ENCODE data around the gene SIRPA. TPM values are rescaled to one million over a fixed set of nuclear protein-coding genes. Genes with fewer than 3 reads are reported as not detected.

The SIRPA gene
- total RNA-seq, 1 donor from 2014 or later = 8.9 TPM

GRCh38 chr20:1894471-1894950 lies 696 bp upstream of the SIRPA start:
- Histone ChIP-seq H3K36me3 (ENCODE audit: control insufficient read depth in 3 of 3, insufficient read depth in 3 of 3, low read length in 3 of 3) (no peaks in the 10 kb centered on the region), H3K27me3 (ENCODE audit: control insufficient read depth in 3 of 3, insufficient read depth in 3 of 3, low read length in 3 of 3) (no peaks in the 10 kb centered on the region), H3K4me1 (ENCODE audit: control insufficient read depth in 3 of 3, insufficient read depth in 3 of 3, low read length in 3 of 3) (peaks cover 18 to 45% (median 20%) of the 10 kb centered on the region in 3 donors), H3K9ac (ENCODE audit: low read depth in 1 of 3, low read length in 3 of 3) (peak overlapping the region in 2 of 3 donors; percentile 72 to 77), H3K4me3 (ENCODE audit: low read length in 3 of 3) (peak overlapping the region; percentile 30 to 69 (median 68)), H3K9me3 (ENCODE audit: control insufficient read depth in 3 of 3, low read length in 3 of 3) (no peaks in the 10 kb centered on the region), H3K27ac (ENCODE audit: low read depth, low read length) (peak overlapping the region; percentile 40)

- H3K27ac ChIP-seq (ENCODE audit: low read depth, low read length) = peak overlapping the region; percentile 70
- H3K9me3 ChIP-seq (ENCODE audit: control insufficient read depth in 3 of 3, low read length in 3 of 3) = no peaks in the 10 kb centered on the region
- H3K4me1 ChIP-seq (ENCODE audit: control insufficient read depth in 3 of 3, insufficient read depth in 3 of 3, low read length in 3 of 3) = peaks cover 24 to 42% (median 28%) of the 10 kb centered on the region in 3 donors
- H3K36me3 ChIP-seq (ENCODE audit: control insufficient read depth in 3 of 3, insufficient read depth in 3 of 3, low read length in 3 of 3) = peaks cover 0 to 3% (median 0%) of the 10 kb centered on the region in 3 donors
- peak overlapping the region; percentile 70 to 77 (median 77) for H3K9ac ChIP-seq (ENCODE audit: low read depth in 1 of 3, low read length in 3 of 3)
- peak overlapping the region; percentile 68 to 81 (median 69) for H3K4me3 ChIP-seq (ENCODE audit: low read length in 3 of 3)
- H3K27me3 ChIP-seq (ENCODE audit: control insufficient read depth in 3 of 3, insufficient read depth in 3 of 3, low read length in 3 of 3) = no peaks in the 10 kb centered on the region
Measured at GRCh38 chr20:1895674-1896483, 672 bp downstream of the SIRPA start.

DNA sequence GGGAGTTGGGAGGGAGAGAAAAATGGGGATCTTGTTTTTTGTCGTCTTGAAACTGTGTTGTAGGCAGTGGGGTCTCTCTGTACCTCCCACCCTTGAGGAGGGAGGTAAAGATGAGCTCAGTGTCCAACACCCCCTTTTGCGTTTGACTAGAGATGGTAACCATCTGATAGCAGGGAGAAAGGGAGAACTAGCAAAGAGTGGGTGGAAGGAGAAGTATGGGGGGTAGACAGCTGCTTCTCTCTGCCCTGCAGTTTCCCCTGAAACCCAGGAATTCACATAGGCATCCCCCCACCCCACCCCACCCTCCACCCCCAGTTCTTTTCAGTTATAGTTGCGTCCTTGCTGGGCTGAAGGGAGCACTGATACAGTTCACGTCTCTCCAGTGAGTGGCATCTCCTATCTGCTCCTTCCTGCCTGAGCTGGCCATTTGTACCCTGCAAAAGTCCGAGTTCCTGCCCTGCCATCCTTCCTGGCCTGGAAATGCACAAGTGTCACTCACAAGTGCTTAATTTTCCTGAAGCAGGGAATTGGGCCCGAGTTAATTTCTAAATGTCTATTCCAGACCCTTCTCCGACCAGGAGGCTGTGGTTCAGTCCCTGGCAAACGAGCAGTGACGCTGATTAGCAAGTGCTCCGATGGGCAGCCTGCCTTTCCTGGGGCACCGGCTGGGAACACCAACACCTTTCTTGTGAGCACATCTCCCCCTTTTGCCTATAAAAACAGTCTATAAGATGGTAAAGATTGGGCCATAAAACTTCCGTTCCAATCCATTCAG lies 1.5 kb downstream of the SIRPA start:
- H3K4me1 ChIP-seq (ENCODE audit: control insufficient read depth in 3 of 3, insufficient read depth in 3 of 3, low read length in 3 of 3) = peaks cover 24 to 42% (median 28%) of the 10 kb centered on the region in 3 donors
- H3K27ac ChIP-seq (ENCODE audit: low read depth, low read length) = peak overlapping the region; percentile 17
- no peaks in the 10 kb centered on the region for H3K9me3 ChIP-seq (ENCODE audit: control insufficient read depth in 3 of 3, low read length in 3 of 3)
- H3K27me3 ChIP-seq (ENCODE audit: control insufficient read depth in 3 of 3, insufficient read depth in 3 of 3, low read length in 3 of 3) = no peaks in the 10 kb centered on the region
- H3K9ac ChIP-seq (ENCODE audit: low read depth in 1 of 3, low read length in 3 of 3) = no peak overlapping the region
- peaks cover 0 to 3% (median 0%) of the 10 kb centered on the region in 3 donors for H3K36me3 ChIP-seq (ENCODE audit: control insufficient read depth in 3 of 3, insufficient read depth in 3 of 3, low read length in 3 of 3)
- peak overlapping the region in 1 of 3 donors; percentile 32 for H3K4me3 ChIP-seq (ENCODE audit: low read length in 3 of 3)

GRCh38 chr20:1897541-1897940 lies 2.3 kb downstream of the SIRPA start:
- Histone ChIP-seq H3K9me3 (ENCODE audit: control insufficient read depth in 3 of 3, low read length in 3 of 3) (no peaks in the 10 kb centered on the region), H3K27me3 (ENCODE audit: control insufficient read depth in 3 of 3, insufficient read depth in 3 of 3, low read length in 3 of 3) (no peaks in the 10 kb centered on the region), H3K36me3 (ENCODE audit: control insufficient read depth in 3 of 3, insufficient read depth in 3 of 3, low read length in 3 of 3) (peaks cover 0 to 3% (median 0%) of the 10 kb centered on the region in 3 donors), H3K4me3 (ENCODE audit: low read length in 3 of 3) (no peak overlapping the region), H3K9ac (ENCODE audit: low read depth in 1 of 3, low read length in 3 of 3) (no peak overlapping the region), H3K4me1 (ENCODE audit: control insufficient read depth in 3 of 3, insufficient read depth in 3 of 3, low read length in 3 of 3) (peaks cover 24 to 42% (median 28%) of the 10 kb centered on the region in 3 donors), H3K27ac (ENCODE audit: low read depth, low read length) (peak overlapping the region; percentile 73)

DNA sequence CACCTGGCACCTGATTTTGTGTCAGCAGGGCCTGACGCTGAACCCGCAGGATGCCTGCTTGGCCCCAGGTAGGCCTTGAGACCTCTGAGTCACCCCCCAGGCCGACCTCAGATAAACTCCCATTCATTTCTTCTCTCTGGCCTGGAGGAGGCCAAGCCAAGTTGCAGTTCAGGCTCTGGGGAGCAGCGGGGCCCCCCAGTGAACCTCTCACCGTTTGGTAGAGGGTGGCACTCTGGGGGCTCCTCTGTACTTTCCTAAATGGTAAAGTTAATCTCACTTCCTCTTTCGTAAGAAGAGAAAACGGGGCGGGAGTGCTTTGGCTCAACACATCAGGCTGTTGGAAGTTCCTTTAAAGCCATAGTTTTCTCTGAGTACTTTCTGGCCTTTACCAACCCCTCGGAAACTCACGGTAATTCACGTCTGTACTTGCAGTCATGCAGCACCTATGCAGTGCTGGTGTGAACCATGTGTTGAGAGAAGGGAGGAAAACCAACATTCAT lies 2.8 kb downstream of the SIRPA start:
- peak overlapping the region; percentile 73 for H3K27ac ChIP-seq (ENCODE audit: low read depth, low read length)
- H3K36me3 ChIP-seq (ENCODE audit: control insufficient read depth in 3 of 3, insufficient read depth in 3 of 3, low read length in 3 of 3) = peaks cover 0 to 3% (median 0%) of the 10 kb centered on the region in 3 donors
- no peak overlapping the region for H3K4me3 ChIP-seq (ENCODE audit: low read length in 3 of 3)
- peaks cover 24 to 38% (median 27%) of the 10 kb centered on the region in 3 donors for H3K4me1 ChIP-seq (ENCODE audit: control insufficient read depth in 3 of 3, insufficient read depth in 3 of 3, low read length in 3 of 3)
- no peaks in the 10 kb centered on the region for H3K27me3 ChIP-seq (ENCODE audit: control insufficient read depth in 3 of 3, insufficient read depth in 3 of 3, low read length in 3 of 3)
- no peaks in the 10 kb centered on the region for H3K9me3 ChIP-seq (ENCODE audit: control insufficient read depth in 3 of 3, low read length in 3 of 3)
- H3K9ac ChIP-seq (ENCODE audit: low read depth in 1 of 3, low read length in 3 of 3) = no peak overlapping the region

- Histone ChIP-seq H3K4me3 (ENCODE audit: low read length in 3 of 3) (no peak overlapping the region), H3K27ac (ENCODE audit: low read depth, low read length) (peak overlapping the region; percentile 2), H3K36me3 (ENCODE audit: control insufficient read depth in 3 of 3, insufficient read depth in 3 of 3, low read length in 3 of 3) (peaks cover 0 to 3% (median 0%) of the 10 kb centered on the region in 3 donors), H3K9ac (ENCODE audit: low read depth in 1 of 3, low read length in 3 of 3) (peak overlapping the region in 1 of 3 donors; percentile 8), H3K9me3 (ENCODE audit: control insufficient read depth in 3 of 3, low read length in 3 of 3) (no peaks in the 10 kb centered on the region), H3K27me3 (ENCODE audit: control insufficient read depth in 3 of 3, insufficient read depth in 3 of 3, low read length in 3 of 3) (no peaks in the 10 kb centered on the region), H3K4me1 (ENCODE audit: control insufficient read depth in 3 of 3, insufficient read depth in 3 of 3, low read length in 3 of 3) (peaks cover 19 to 32% (median 21%) of the 10 kb centered on the region in 3 donors)
Measured at GRCh38 chr20:1898482-1899240, 3.5 kb downstream of the SIRPA start.

- Histone ChIP-seq H3K36me3 (ENCODE audit: control insufficient read depth in 3 of 3, insufficient read depth in 3 of 3, low read length in 3 of 3) (peaks cover 0 to 3% (median 0%) of the 10 kb centered on the region in 3 donors), H3K9ac (ENCODE audit: low read depth in 1 of 3, low read length in 3 of 3) (peak overlapping the region in 1 of 3 donors; percentile 20), H3K4me1 (ENCODE audit: control insufficient read depth in 3 of 3, insufficient read depth in 3 of 3, low read length in 3 of 3) (peaks cover 19 to 32% (median 21%) of the 10 kb centered on the region in 3 donors), H3K27me3 (ENCODE audit: control insufficient read depth in 3 of 3, insufficient read depth in 3 of 3, low read length in 3 of 3) (no peaks in the 10 kb centered on the region), H3K9me3 (ENCODE audit: control insufficient read depth in 3 of 3, low read length in 3 of 3) (no peaks in the 10 kb centered on the region), H3K27ac (ENCODE audit: low read depth, low read length) (no peak overlapping the region), H3K4me3 (ENCODE audit: low read length in 3 of 3) (no peak overlapping the region)
Measured at GRCh38 chr20:1899241-1899525, 4.0 kb downstream of the SIRPA start.

DNA sequence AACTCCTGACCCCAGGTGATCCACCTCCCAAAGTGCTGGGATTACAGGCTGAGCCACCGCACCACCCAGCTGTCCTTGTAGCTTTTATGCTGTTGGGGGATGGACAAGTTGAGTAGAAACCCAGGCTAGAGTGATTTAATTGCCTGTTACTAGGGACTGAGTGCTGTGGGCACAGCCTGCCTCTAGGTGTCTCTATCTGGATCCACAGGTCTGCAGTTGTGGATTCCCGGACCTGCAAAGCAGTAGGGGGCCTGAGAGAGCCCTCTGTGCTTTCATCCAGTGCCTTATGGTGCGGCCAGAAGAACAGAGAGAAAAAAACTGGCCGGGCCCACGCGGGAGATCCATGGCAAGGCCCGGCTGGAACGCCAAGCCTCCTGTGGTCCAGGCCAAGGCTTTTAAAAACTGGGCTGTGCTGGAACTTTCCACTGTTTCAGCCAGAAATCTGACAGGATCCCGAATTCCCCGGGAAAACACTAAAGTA lies 5.2 kb downstream of the SIRPA start:
- no peaks in the 10 kb centered on the region for H3K27me3 ChIP-seq (ENCODE audit: control insufficient read depth in 3 of 3, insufficient read depth in 3 of 3, low read length in 3 of 3)
- H3K4me1 ChIP-seq (ENCODE audit: control insufficient read depth in 3 of 3, insufficient read depth in 3 of 3, low read length in 3 of 3) = peaks cover 19 to 30% (median 20%) of the 10 kb centered on the region in 3 donors
- no peak overlapping the region for H3K4me3 ChIP-seq (ENCODE audit: low read length in 3 of 3)
- peaks cover 0 to 7% (median 0%) of the 10 kb centered on the region in 3 donors for H3K36me3 ChIP-seq (ENCODE audit: control insufficient read depth in 3 of 3, insufficient read depth in 3 of 3, low read length in 3 of 3)
- no peaks in the 10 kb centered on the region for H3K9me3 ChIP-seq (ENCODE audit: control insufficient read depth in 3 of 3, low read length in 3 of 3)
- H3K9ac ChIP-seq (ENCODE audit: low read depth in 1 of 3, low read length in 3 of 3) = peak overlapping the region in 1 of 3 donors; percentile 33
- no peak overlapping the region for H3K27ac ChIP-seq (ENCODE audit: low read depth, low read length)

DNA sequence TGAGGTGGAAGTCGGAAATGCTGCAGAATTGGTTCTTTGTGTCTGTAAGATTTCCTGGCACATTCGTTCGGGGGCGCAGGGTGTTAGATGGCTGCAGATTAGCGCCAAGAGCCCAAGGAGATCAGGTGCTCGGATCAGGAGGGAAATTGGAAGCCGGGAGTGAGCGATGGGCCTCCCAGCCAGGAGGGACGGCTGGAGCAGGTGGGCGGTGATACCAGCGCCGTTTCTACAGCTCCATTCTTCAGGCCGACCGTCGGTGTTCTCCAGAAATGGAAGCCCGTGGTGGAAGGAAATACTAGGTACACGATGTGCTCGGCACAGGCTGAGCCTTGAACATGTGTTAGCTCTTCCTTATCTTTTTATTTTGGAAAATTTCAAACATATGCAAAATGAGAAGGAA lies 6.5 kb downstream of the SIRPA start:
- no peaks in the 10 kb centered on the region for H3K9me3 ChIP-seq (ENCODE audit: control insufficient read depth in 3 of 3, low read length in 3 of 3)
- peaks cover 0 to 7% (median 0%) of the 10 kb centered on the region in 3 donors for H3K36me3 ChIP-seq (ENCODE audit: control insufficient read depth in 3 of 3, insufficient read depth in 3 of 3, low read length in 3 of 3)
- H3K27me3 ChIP-seq (ENCODE audit: control insufficient read depth in 3 of 3, insufficient read depth in 3 of 3, low read length in 3 of 3) = no peaks in the 10 kb centered on the region
- peaks cover 11 to 22% (median 15%) of the 10 kb centered on the region in 3 donors for H3K4me1 ChIP-seq (ENCODE audit: control insufficient read depth in 3 of 3, insufficient read depth in 3 of 3, low read length in 3 of 3)
- no peak overlapping the region for H3K27ac ChIP-seq (ENCODE audit: low read depth, low read length)
- no peak overlapping the region for H3K9ac ChIP-seq (ENCODE audit: low read depth in 1 of 3, low read length in 3 of 3)
- no peak overlapping the region for H3K4me3 ChIP-seq (ENCODE audit: low read length in 3 of 3)
